K562 (cell line): Measurements from ENCODE around the gene RIPOR2. TPM values are rescaled to one million over a fixed set of nuclear protein-coding genes. Genes with fewer than 3 reads are reported as not detected.

Source experiments
- BMI1 ChIP-seq: fragments of 150-350 bp; IDR thresholded peaks from 2 replicates; pipeline ENCODE4 v1.6.1; 2014; ENCODE audit warnings: low read length
- CBFA2T3 ChIP-seq: fragments of 450-650 bp; IDR thresholded peaks from 2 replicates; pipeline ENCODE4 v1.6.1; 2017
- ERF ChIP-seq: fragments of 450-650 bp; formaldehyde crosslinking; IDR thresholded peaks from 2 replicates; pipeline ENCODE4 v1.4.0; 2020; ENCODE audit warnings: mild to moderate bottlenecking, mixed read lengths
- FOSL1 ChIP-seq: fragments of 200-800 bp; sonication (Bioruptor generic); conservative IDR thresholded peaks from 2 replicates; pipeline ENCODE4 v1.6.1; 2016; ENCODE audit warnings: missing genetic modification characterization, missing compliant biosample characterization
- HNRNPH1 ChIP-seq: fragments of 200-400 bp; formaldehyde crosslinking; optimal IDR thresholded peaks from 2 replicates; pipeline ENCODE3; 2017; ENCODE audit warnings: low read depth, mild to moderate bottlenecking, low read length, moderate library complexity
- NONO ChIP-seq, 2 experiments: fragments of 200-400 bp in 1 of 2; fragments of 450-650 bp in 1 of 2; formaldehyde crosslinking in 1 of 2; IDR thresholded peaks; 2 replicates each; pipeline ENCODE4 v1.6.1; 2017; ENCODE audit warnings: low read depth in 2 of 2, mild to moderate bottlenecking in 2 of 2, moderate library complexity in 2 of 2, low read length in 1 of 2
- PPARD ChIP-seq: fragments of 250-450 bp; sonication (Bioruptor Pico); IDR thresholded peaks from 2 replicates; pipeline ENCODE4 v1.8.0; 2022; ENCODE audit warnings: inconsistent platforms, mild to moderate bottlenecking, moderate library complexity
- SAFB ChIP-seq: fragments of 200-400 bp; formaldehyde crosslinking; IDR thresholded peaks from 2 replicates; pipeline ENCODE4 v1.6.1; 2017; ENCODE audit warnings: low read depth, low read length, borderline replicate concordance
- TAF9B ChIP-seq: fragments of 450-650 bp; IDR thresholded peaks from 2 replicates; pipeline ENCODE4 v1.6.1; 2018; ENCODE audit warnings: mild to moderate bottlenecking; ENCODE audit not compliant: partially characterized antibody
- TSC22D4 ChIP-seq: fragments of 450-650 bp; IDR thresholded peaks from 2 replicates; pipeline ENCODE4 v1.6.1; 2016; ENCODE audit warnings: missing genetic modification characterization, missing biosample characterization, control low read depth
- ZBTB7A ChIP-seq: IDR thresholded peaks from 2 replicates; pipeline ENCODE4 v1.6.1; 2011; ENCODE audit warnings: low read depth, mild to moderate bottlenecking, low read length, moderate library complexity, borderline replicate concordance; ENCODE audit not compliant: control insufficient read depth
- ZFP1 ChIP-seq: fragments of 450-650 bp; formaldehyde crosslinking; IDR thresholded peaks from 2 replicates; pipeline ENCODE4 v1.4.0; 2020; ENCODE audit warnings: mild to moderate bottlenecking, mixed read lengths
- ZNF165 ChIP-seq: fragments of 250-450 bp; sonication (Bioruptor Pico); IDR thresholded peaks from 2 replicates; pipeline ENCODE4 v1.4.0; 2020; ENCODE audit warnings: borderline replicate concordance
- ZNF23 ChIP-seq: fragments of 250-450 bp; sonication (Bioruptor Pico); IDR thresholded peaks from 2 replicates; pipeline ENCODE4 v1.4.0; 2020; ENCODE audit warnings: mild to moderate bottlenecking
- ZNF274 ChIP-seq: IDR thresholded peaks from 2 replicates; pipeline ENCODE4 v1.6.1; 2011; ENCODE audit warnings: low read depth, mild to moderate bottlenecking, low read length, moderate library complexity, borderline replicate concordance
- ZNF668 ChIP-seq: fragments of 250-450 bp; sonication (Bioruptor Pico); IDR thresholded peaks from 2 replicates; pipeline ENCODE4 v1.8.0; 2022; ENCODE audit warnings: mild to moderate bottlenecking, inconsistent platforms
- polyA plus RNA-seq, 8 experiments: library from polyadenylated mRNA; depleted of rRNA in 4 of 8; stranded (reverse) in 5 of 8; unstranded in 3 of 8; fragments of >200 nt; fragmentation: Nextera tagmentation in 2 of 8; fragmentation: Illumina TruSeq in 1 of 8; extraction: Ambion mirVana in 2 of 8; extraction: Trizol in 1 of 8; gene quantifications; 2 replicates each; pipeline versions ENCODE4 v1.2.1 to v1.2.3, GENCODE V29; 2011 to 2014; ENCODE audit warnings: inconsistent platforms in 1 of 8, missing spikeins in 1 of 8
- total RNA-seq, 7 experiments: library from RNA; depleted of rRNA in 6 of 7; stranded (reverse); fragments of >200 nt in 6 of 7; fragmentation: Illumina TruSeq in 2 of 7; extraction: Trizol in 2 of 7; gene quantifications; 2 replicates each; pipeline versions ENCODE4 v1.2.1 to v1.2.3, GENCODE V29; 2011 to 2021; ENCODE audit warnings: low replicate concordance in 1 of 7
- TF ChIP-seq, protein P1 (sequence below), 3 experiments: fragments of 200-800 bp in 1 of 3; fragments of 250-450 bp in 1 of 3; fragments of 450-650 bp in 1 of 3; sonication (Bioruptor Pico) in 1 of 3; sonication (Bioruptor generic) in 1 of 3; formaldehyde crosslinking in 1 of 3; IDR thresholded peaks; 2 replicates each; pipeline versions ENCODE4 v1.6.1 to v1.8.0; 2016 to 2022; ENCODE audit warnings: mild to moderate bottlenecking in 2 of 3, missing genetic modification characterization in 2 of 3, missing compliant biosample characterization in 1 of 3, moderate library complexity in 1 of 3
- TF ChIP-seq, protein P2 (sequence below), 2 experiments: fragments of 450-650 bp; IDR thresholded peaks; 2 replicates each; pipeline ENCODE4 v1.6.1; 2016
- TF ChIP-seq, protein P3 (sequence below): fragments of 450-650 bp; formaldehyde crosslinking; conservative IDR thresholded peaks from 2 replicates; pipeline ENCODE4 v1.4.0; 2022; ENCODE audit warnings: mild to moderate bottlenecking, missing genetic modification characterization
- TF ChIP-seq, protein P4 (sequence below): sonication (generic); formaldehyde crosslinking; IDR thresholded peaks from 2 replicates; pipeline ENCODE4 v1.8.1; 2023; ENCODE audit warnings: mild to moderate bottlenecking, missing genetic modification reagents

RIPOR2 gene
- total and polyA plus RNA-seq, 9 of the 15 experiments (the other 6 are each of a cell fraction or from before 2014, with no cell fraction given), result 0.04 to 1.0 (median 0.47) TPM; not detected in 2

DNA sequence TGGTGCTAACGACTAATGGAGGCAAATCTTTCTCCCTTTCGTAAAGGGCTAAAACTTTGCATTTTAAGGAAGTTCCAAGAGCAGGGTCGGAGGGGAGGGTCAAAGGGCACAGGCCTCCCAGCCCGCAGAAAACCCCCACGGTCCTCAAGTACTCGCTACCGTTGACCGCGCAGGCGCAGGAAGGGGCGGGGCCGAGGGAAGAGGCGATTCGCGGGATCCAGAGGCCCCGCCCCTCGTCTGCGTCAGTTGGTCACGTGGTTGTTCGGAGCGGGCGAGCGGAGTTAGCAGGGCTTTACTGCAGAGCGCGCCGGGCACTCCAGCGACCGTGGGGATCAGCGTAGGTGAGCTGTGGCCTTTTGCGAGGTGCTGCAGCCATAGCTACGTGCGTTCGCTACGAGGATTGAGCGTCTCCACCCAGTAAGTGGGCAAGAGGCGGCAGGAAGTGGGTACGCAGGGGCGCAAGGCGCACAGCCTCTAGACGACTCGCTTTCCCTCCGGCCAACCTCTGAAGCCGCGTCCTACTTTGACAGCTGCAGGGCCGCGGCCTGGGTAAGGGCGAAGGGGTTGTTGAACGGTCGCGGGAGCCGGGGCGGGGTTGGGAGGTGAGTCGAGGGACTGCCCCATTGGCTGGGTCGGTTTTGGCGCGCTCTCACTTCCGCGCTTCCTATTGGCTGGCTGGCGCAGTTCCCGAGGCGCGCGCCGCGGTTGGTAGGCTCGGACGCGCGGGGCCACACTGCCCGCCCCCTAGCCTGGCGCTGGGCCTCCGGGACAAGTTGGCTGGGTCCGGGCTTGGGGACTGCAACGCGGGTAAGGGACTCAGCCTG is 160.9 kb downstream of the RIPOR2 start, which contains the start of gene GMNN (continued):
- TF ChIP-seq CBFA2T3 (peak; percentile 13; the same call in 1 of the 2 replicates), HNRNPH1 (no peak), BMI1 (no peak), ZNF165 (CRISPR knock-in tag) (no peak), NONO (IDR thresholded peaks at IDR 0.05; ENCODE audit: low read depth in 2 of 2, low read length in 1 of 2) (no peak; a peak in 1 of 4 replicates), ZBTB7A (peak; percentile 99), ZFP1 (CRISPR knock-in tag) (no peak), SAFB (no peak), ZNF274 (no peak), FOSL1 (tag) (no peak), TAF9B (peak; percentile 92), ZNF23 (no peak), ZNF668 (CRISPR knock-in tag) (no peak), ERF (peak; percentile 80; the same call in 1 of the 2 replicates), PPARD (CRISPR knock-in tag) (no peak), TSC22D4 (tag) (no peak)
- TF ChIP-seq, protein P1, sequence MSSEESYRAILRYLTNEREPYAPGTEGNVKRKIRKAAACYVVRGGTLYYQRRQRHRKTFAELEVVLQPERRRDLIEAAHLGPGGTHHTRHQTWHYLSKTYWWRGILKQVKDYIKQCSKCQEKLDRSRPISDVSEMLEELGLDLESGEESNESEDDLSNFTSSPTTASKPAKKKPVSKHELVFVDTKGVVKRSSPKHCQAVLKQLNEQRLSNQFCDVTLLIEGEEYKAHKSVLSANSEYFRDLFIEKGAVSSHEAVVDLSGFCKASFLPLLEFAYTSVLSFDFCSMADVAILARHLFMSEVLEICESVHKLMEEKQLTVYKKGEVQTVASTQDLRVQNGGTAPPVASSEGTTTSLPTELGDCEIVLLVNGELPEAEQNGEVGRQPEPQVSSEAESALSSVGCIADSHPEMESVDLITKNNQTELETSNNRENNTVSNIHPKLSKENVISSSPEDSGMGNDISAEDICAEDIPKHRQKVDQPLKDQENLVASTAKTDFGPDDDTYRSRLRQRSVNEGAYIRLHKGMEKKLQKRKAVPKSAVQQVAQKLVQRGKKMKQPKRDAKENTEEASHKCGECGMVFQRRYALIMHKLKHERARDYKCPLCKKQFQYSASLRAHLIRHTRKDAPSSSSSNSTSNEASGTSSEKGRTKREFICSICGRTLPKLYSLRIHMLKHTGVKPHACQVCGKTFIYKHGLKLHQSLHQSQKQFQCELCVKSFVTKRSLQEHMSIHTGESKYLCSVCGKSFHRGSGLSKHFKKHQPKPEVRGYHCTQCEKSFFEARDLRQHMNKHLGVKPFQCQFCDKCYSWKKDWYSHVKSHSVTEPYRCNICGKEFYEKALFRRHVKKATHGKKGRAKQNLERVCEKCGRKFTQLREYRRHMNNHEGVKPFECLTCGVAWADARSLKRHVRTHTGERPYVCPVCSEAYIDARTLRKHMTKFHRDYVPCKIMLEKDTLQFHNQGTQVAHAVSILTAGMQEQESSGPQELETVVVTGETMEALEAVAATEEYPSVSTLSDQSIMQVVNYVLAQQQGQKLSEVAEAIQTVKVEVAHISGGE (CRISPR knock-in tag; IDR thresholded peaks at IDR 0.05), result no peak
- TF ChIP-seq, protein P2, sequence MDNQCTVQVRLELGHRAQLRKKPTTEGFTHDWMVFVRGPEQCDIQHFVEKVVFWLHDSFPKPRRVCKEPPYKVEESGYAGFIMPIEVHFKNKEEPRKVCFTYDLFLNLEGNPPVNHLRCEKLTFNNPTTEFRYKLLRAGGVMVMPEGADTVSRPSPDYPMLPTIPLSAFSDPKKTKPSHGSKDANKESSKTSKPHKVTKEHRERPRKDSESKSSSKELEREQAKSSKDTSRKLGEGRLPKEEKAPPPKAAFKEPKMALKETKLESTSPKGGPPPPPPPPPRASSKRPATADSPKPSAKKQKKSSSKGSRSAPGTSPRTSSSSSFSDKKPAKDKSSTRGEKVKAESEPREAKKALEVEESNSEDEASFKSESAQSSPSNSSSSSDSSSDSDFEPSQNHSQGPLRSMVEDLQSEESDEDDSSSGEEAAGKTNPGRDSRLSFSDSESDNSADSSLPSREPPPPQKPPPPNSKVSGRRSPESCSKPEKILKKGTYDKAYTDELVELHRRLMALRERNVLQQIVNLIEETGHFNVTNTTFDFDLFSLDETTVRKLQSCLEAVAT (IDR thresholded peaks at IDR 0.05), result peak; percentile 72 to 94
- TF ChIP-seq, protein P3, sequence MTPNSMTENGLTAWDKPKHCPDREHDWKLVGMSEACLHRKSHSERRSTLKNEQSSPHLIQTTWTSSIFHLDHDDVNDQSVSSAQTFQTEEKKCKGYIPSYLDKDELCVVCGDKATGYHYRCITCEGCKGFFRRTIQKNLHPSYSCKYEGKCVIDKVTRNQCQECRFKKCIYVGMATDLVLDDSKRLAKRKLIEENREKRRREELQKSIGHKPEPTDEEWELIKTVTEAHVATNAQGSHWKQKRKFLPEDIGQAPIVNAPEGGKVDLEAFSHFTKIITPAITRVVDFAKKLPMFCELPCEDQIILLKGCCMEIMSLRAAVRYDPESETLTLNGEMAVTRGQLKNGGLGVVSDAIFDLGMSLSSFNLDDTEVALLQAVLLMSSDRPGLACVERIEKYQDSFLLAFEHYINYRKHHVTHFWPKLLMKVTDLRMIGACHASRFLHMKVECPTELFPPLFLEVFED (CRISPR knock-in tag), result no peak; the same call in 1 of the 2 replicates
- TF ChIP-seq, protein P4, sequence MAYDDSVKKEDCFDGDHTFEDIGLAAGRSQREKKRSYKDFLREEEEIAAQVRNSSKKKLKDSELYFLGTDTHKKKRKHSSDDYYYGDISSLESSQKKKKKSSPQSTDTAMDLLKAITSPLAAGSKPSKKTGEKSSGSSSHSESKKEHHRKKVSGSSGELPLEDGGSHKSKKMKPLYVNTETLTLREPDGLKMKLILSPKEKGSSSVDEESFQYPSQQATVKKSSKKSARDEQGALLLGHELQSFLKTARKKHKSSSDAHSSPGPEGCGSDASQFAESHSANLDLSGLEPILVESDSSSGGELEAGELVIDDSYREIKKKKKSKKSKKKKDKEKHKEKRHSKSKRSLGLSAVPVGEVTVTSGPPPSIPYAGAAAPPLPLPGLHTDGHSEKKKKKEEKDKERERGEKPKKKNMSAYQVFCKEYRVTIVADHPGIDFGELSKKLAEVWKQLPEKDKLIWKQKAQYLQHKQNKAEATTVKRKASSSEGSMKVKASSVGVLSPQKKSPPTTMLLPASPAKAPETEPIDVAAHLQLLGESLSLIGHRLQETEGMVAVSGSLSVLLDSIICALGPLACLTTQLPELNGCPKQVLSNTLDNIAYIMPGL (CRISPR knock-in tag), result peak; percentile 91
